GM19397 (cell line): Measurements from ENCODE around the gene LTF.
"Not testable (repeated sequence)": the region's sequence is repeated elsewhere in the genome, so short reads cannot be mapped to it uniquely, and the experiment has no call there.

Experiments
- ATAC-seq: cut with Tn5 transposase; IDR thresholded peaks from one replicate; pipeline ENCODE4 v1.9.1; 2021; ENCODE audit warnings: mild to moderate bottlenecking, moderate library complexity; ENCODE audit not compliant: unreplicated experiment

The LTF gene

GRCh38 chr3:46416811-46417510, 47.7 kb downstream of the LTF start:
- ATAC-seq = no peak

GRCh38 chr3:46416125-46416810, 48.4 kb downstream of the LTF start:
- no peak for ATAC-seq

GRCh38 chr3:46414739-46415138, 50.0 kb downstream of the LTF start:
- no peak for ATAC-seq

GRCh38 chr3:46413951-46414350, 50.8 kb downstream of the LTF start:
- ATAC-seq = no peak

GRCh38 chr3:46412786-46413298, 51.9 kb downstream of the LTF start:
- ATAC-seq = no peak

GRCh38 chr3:46411271-46411670, 53.4 kb downstream of the LTF start:
- ATAC-seq = no peak

- no peak for ATAC-seq
Measured at GRCh38 chr3:46410669-46411068, 54.0 kb downstream of the LTF start.

- ATAC-seq = no peak
Measured at GRCh38 chr3:46409739-46410489, 54.8 kb downstream of the LTF start.

GRCh38 chr3:46408853-46409252, 55.9 kb downstream of the LTF start:
- ATAC-seq = no peak

- ATAC-seq = no peak
Measured at GRCh38 chr3:46407970-46408369, 56.7 kb downstream of the LTF start.

GRCh38 chr3:46406788-46407611, 57.7 kb downstream of the LTF start, which contains the start of the genes CCR5AS and CCRL2:
Gene CCR5AS (minus strand): TSS chr3:46407066.
Gene CCRL2 (plus strand): TSS chr3:46407259. CDS start chr3:46408080, 821 bp downstream.
- no peak for ATAC-seq

GRCh38 chr3:46406443-46406787, 58.3 kb downstream of the LTF start:
- ATAC-seq = no peak

GRCh38 chr3:46405301-46406019, 59.2 kb downstream of the LTF start:
- ATAC-seq = no peak

GRCh38 chr3:46402902-46403301, 61.8 kb downstream of the LTF start:
- ATAC-seq = not testable (repeated sequence)

- no peak for ATAC-seq
Measured at GRCh38 chr3:46401579-46401978, 63.1 kb downstream of the LTF start.

- ATAC-seq = no peak
Measured at GRCh38 chr3:46400846-46401245, 63.9 kb downstream of the LTF start.

- no peak for ATAC-seq
Measured at GRCh38 chr3:46400000-46400734, 64.5 kb downstream of the LTF start.

- no peak for ATAC-seq
Measured at GRCh38 chr3:46399557-46399956, 65.1 kb downstream of the LTF start.

- ATAC-seq = no peak
Measured at GRCh38 chr3:46399098-46399497, 65.6 kb downstream of the LTF start.
